GM18498 (cell line): ENCODE data around the gene PDZRN3.

Experiments
- ATAC-seq: cut with Tn5 transposase; IDR thresholded peaks from one replicate; pipeline ENCODE4 v1.9.1; 2021; ENCODE audit warnings: mild to moderate bottlenecking, moderate library complexity; ENCODE audit not compliant: unreplicated experiment

PDZRN3 gene

DNA sequence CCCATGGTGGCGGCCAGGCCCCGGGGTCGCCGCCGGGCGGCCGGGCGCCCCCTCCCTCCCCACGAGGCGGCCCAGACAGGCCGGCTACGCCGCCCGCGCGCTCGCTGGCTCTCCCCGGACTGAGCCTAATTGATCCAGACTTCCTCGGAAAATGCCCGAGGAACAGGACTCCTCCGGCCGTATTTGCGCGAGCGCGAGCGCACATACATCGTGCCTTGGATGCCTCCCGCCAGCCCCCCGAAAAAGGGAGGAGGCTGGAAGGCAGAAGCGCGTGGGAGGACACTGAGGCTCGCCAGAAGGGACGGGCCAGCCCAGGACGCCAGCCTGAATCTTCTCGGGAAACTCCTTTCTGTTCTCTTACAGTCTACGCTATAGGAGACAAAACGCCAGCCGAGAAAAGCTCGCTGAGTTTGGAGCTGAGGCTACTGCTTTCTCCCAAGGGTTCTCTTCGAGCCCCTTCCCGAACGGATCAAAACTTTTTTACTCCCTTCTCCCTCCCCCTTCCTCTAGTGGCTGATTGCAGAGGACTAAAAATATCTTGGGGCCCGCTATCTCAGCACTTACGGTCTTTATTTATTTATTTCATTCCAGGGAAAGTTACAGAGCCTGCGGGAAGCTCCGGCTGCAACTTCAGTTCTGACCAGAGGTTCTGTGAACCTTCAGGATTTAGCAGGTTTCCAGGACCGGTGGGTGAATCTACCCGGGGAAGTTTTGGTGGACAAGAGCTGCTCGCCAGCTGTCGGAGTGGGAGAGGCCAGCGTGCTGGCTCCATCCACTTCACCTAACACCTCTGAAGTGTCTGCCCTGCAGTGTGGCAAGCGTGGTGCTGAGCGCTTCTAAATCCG is at the start of gene PDZRN3:
Gene PDZRN3, minus strand, starts transcription at position 121 of the 845 bp plus-strand sequence.
- ATAC-seq = no peak

DNA sequence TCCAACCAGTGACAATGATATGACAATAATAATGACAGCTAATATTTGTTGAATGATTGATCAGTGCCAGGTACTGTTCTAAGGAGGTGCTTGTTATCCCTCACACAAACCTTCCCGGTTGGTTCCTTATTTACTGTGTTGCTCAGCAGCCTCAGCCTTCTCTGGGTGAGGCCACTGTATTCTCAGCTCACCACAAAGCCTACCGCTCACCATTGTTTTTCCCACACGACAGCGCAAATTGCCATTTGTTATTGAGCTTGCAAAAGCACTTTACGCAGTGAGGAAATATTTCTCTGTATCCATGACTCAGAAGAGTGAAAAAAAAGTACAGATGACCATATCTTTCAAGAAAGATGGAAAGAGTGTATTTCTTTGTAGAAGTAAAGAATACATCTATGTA is 49.5 kb upstream of the PDZRN3 start:
- ATAC-seq = no peak

DNA sequence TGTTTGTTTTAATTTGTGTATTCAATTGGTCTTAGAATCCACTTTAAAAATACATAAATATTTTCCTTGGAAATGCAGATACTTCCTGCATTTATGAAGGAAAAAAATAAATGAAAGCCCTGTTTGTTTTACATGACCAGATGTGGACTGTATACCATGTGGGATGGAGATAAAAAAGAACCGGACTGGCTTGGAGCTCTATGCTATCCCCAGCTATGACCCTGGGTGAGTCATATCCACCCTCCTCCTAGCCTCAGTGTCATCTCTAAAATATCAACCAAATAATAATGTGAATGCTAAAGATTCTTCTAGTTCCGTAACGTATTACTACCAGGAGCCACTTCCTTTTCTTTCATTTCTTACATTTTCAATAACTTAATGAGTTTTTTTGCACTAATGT is 44.5 kb upstream of the PDZRN3 start:
- ATAC-seq = no peak

DNA sequence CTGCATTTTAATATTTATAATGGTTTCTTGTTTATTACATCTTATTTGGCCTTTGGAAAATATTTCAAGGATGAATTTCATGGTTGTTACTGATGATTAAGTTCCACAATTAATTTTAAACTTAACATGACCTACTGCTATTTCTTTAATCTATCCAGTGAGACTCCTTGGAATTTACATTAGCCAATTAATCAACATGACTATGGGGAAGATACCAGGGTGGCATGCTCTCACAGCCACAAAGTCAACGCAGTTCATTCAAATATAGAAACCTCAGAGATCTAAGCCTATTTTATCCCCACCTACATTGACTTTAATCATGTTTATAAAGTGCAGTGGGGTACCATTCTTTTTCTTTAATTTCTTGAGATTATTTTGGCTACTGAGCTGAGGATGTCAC is 43.6 kb upstream of the PDZRN3 start:
- no peak for ATAC-seq

DNA sequence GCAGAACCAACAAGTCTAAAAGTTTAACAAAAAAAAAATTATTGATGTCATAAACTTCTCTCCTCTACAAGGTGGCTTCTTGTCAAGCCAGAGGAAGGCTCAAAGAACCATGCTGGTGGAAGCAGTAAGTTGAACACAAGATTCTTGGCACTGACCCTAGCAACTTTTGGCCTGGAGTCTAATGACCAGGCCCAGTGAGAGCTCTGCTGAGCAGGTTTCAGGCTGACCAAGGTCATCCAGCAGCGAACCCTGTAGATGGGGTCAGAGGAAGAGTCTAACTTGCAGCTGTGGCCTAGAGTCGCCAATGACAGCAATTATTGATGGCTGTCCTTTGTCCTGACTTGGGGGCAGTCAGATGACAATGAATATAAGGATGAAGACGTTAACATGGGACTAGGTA is 43.1 kb upstream of the PDZRN3 start:
- no peak for ATAC-seq

DNA sequence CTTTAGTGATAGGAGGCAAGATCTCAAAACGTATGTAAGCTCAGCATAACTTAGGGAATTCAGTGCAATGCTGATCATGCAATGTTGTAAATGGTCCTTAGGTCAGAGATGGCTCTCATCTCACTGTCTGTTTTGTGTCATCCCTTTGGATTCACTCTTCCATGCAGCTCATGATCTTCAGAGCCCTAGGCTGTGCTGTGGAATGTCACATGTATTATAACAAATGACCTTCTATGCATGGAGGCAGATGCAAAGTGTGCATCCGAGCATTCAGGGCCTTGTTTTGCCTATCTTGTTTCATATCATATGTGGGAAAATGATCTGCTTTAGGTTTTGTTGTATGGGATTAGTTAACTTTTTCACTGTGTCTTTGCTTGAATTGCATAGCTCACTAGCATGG is 40.5 kb upstream of the PDZRN3 start:
- ATAC-seq = no peak

DNA sequence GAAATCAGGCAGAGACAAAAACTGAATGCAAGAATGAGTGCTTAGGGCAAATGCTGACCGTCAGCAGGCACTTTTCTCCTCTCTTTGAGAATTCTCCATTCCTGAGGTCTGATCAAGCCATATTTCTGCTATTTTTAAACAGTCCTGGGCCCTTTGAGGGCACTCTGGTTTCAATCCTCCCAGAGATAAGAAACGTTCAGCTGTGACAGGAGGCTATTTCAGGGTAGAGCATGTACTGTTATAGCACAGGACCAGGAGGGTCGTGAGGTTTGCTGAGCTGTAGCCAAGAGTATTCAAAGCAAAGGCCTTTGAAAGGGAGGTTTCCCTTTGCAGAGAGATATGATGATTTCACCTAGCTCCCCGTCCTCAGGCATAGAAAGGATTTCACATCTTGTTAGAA is 39.6 kb upstream of the PDZRN3 start:
- ATAC-seq = no peak

DNA sequence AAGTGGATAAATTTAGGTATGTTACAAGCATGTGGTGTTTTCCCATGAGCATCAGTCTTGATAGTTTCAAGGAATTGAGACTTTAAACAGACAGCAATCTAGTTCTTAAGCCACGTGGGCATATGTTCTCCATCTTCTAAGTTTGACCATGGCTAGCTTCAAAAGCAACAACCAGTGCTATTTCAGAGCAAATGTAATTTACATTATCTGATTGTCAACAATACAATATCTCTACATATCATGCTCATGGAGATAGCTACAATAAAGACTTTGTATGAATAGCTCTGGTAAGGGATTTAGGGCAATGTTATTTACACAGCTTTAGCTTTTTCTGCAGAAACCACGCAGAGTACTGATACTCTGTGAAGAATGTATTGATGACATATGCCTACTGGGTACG is 38.8 kb upstream of the PDZRN3 start:
- no peak for ATAC-seq

DNA sequence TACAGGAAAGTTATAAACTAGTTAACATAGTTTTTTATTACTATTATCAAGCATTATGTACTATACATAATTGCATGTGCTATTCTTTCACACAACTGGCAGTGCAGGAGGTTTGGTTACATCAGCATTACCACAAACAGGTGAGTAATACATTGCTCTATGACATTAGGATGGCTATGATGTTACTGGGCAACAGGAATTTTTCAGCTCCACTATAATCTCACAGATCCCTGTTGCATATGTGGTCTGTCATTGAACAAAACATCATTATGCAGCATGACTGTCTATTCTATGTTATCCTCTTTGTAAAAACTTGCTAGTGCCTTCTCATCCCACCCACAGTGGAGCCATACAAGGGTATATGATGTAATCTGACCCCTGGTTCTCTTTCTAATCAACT is 36.5 kb upstream of the PDZRN3 start:
- ATAC-seq = no peak

DNA sequence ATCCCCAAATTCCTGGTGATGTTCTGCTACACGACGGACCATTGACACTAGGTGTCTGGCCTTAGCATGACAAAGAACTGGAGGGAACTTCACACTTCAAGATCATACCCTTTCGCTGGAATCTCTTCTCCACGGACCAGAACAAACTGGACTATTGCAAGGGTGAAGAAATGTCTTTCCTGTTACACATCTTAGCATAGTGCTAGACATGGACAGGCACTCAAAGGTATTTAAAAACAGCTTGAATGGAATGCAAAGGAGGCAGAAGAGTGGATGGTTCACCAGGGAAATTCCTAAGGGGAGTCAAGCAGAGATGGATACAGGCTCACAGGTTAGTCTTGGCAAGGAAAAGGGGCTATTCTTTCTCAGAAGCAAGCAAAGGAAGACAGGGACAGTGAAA is 33.5 kb upstream of the PDZRN3 start:
- ATAC-seq = no peak

DNA sequence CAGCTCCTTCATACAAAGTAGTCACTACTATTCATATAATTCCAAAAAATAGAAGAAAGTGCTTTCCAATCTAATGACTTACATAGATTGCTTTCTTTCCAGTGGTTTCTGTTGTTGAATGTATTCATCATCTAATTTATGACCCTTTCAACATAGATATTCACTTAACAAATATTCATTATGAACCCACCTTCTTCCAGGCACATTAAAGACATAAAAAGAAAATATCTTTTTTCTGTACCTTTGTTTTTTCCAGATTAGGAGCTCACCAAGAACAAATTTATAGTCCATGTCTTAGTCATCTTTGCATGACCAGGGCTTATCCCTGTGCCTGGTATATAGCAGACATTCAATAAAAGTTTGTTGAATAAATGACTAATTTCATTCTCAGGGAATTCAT is 32.4 kb upstream of the PDZRN3 start:
- ATAC-seq = no peak

DNA sequence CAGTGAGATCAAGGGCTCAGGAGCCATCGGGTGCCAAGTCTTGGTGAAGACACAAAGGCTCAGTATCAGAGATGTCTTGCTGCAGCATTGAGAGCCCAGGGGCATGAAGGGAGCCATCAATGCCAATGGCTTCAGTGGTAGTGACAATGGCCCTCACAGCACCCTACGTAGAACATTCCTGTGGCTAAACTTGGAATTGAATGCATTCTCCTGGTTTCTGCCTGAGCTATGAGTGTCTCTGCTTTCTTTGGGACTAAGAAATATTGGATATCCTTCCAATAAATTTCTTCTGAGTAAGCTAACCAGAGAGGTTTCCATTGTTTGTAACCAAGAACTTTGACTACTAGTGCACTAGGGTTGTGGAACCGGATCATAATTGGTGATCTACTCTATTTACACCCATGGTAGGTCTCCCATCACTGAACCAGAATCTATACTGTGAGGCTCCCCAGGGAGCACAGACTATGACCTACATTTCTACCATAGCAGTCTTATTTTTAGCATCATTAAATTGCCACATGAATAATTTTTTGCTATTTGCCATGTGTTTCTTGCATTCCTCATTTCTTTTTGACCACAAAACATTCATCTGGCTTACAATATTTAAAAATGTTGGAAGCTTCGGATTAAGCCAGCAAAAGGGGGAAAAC is 31.6 kb upstream of the PDZRN3 start:
- ATAC-seq = no peak

DNA sequence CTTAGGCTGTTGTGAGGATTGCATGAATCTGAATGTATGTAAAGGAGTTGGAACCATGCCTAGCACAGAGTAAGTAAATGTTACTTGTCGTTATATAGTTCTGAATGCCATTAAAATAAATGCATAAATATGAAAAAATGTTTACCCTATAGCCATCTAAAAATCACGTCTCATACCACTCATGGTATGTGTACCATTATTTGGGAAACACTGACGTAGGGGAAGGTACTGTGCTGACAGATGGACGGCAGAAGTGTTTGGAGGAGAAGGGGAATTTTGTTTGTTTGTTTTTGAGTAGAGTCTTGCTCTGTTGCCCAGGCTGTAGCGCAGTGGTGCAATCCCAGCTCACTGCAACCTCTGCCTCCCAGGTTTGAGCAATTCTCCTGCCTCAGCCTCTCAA is 30.5 kb upstream of the PDZRN3 start:
- no peak for ATAC-seq

DNA sequence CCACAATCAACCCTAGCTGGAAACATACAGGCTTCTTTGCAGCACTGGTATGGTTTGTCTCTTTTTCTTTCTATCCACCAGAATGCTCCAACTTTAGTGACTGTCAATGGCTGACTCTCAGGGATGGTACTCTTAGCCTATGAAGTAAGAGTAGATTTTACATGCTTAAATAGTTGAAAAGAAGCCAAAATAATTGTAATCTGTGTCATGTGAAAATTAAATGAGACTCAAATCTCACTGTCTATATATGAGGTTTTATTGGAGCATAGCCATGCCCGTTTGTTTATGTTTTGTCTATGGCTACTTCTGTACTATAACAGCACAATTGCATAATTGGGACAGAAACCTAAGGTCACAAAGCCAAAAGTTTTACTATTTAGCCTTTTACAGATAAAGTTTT is 29.1 kb upstream of the PDZRN3 start:
- no peak for ATAC-seq

DNA sequence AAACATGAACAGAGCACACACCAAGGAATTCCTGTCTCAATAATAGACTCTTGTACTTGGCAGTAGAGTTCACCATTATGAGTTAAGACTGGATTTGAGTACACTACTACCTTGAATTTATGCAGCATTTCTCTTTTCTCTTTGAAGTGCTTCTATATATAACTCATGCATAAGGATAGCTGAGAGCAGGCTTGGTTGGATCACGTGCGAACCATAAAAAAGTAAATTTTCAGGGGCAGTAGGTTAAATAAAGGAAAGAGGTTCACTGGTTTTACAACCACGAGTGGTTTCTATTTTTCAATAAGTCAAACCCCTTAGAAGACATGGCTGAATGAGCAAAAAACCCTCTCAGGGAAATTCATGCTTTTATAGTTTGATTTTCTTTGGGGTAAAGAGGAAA is 28.6 kb upstream of the PDZRN3 start:
- no peak for ATAC-seq

DNA sequence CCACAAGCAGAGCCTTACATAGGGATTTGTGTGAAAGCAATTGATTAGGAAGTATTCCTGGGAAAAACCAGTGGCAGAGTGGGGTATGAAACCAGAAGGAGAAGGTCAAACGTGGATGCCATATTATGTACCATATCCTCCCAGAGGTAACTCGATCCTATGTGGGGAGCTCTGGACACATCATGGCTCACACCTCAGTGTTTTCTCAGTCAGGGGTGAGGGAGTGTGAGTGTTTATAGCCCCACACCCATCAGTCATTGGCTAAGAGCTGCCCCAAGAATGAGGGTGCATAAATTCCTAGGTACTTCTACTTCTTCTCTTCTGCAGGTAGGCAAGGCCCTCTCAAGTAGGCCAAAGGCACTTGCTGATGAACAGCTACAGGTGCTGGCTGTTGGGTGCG is 28.2 kb upstream of the PDZRN3 start:
- no peak for ATAC-seq

DNA sequence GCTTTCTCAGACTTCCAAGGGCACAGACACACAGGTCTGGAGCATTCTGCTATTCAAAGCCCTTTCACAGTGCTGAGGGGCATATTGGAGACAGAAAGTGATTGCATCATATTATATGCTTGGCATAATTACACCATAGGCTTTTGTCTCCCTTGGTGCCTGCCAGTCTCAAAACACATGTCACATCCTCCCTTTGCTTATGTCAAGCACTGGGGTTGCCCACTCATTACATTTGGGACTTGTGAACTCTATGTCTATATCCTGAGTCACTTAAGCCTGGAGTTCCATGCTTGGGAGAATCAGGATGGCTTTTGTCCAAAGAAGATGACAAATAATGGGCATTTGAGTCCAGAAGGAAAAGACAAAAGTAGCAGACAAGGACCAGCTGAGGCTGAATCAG is 12.3 kb upstream of the PDZRN3 start:
- no peak for ATAC-seq

DNA sequence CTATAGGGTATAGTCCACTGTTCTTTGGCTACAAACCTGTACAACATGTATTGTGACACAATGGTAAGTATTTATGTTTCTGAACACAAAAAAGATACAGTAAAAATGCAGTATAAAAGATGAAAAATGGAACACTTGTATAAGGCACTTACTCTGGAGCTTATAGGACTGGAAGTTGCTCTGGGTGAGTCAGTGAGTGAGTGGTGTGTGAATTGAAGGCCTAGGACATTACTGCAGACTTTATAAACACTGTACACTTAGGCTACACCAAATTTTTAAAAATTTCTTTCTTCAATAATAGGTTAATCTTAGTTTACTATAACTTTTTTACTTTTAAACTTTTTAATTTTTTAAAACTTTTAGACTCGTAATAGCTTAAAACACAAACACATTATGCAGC is 10.5 kb upstream of the PDZRN3 start:
- ATAC-seq = no peak

DNA sequence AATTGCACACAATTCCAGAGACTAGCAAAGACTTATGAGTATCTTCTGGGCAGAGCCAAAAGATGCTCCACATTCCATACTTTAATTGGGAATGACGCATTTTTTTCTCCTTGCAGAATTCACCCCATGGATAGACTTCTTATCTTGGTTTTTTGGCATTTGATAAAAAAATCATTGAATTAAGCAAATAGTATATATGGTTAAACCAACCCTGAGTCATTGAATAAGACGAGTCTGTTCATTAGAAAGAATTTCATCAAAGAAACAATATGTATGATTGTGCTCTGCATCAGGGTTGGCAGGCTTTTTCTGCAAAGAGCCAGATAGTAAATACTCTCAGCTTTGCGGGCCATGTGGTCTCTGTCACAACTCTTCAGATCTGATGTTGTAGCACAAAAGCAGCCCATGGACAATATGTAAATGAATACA is 9.2 kb upstream of the PDZRN3 start:
- ATAC-seq = no peak

DNA sequence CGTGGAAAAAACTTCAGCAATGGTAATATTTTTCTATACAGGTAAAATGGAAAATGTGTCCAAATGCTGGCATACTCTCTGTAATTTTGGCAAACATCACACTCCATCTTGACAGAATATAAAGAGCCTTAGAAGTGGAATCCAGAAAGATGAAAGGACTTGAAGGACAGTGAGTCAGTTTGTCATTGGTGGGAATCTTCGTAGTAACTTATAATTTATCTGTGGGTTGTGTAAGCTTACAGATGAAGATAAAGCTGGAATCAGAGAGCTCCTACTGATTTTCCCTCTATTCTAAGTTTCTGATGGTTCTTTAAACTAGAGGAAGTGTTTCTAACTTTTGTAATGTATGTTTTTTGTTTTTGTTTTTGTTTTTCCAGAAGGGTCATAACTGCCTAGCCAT is 8.7 kb upstream of the PDZRN3 start:
- no peak for ATAC-seq

DNA sequence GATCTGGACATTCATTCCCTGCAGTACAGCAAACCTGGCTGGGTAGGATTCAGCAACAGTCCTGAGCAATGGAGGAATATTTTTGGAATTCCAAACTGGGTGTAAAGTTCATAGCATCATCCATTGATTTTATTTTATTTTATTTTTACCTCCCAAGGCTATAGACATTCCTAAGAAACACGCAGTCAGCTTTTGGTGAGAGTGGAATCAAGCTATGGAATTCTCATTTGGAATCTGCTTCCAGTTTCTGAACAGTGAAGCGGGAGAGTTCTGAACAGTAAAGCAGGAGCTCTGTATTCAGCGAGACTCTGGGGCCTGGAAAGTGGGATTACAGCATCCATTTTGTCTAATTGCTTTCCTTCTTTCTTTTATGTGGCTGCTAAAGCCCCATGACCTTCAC is 1.4 kb upstream of the PDZRN3 start:
- no peak for ATAC-seq

DNA sequence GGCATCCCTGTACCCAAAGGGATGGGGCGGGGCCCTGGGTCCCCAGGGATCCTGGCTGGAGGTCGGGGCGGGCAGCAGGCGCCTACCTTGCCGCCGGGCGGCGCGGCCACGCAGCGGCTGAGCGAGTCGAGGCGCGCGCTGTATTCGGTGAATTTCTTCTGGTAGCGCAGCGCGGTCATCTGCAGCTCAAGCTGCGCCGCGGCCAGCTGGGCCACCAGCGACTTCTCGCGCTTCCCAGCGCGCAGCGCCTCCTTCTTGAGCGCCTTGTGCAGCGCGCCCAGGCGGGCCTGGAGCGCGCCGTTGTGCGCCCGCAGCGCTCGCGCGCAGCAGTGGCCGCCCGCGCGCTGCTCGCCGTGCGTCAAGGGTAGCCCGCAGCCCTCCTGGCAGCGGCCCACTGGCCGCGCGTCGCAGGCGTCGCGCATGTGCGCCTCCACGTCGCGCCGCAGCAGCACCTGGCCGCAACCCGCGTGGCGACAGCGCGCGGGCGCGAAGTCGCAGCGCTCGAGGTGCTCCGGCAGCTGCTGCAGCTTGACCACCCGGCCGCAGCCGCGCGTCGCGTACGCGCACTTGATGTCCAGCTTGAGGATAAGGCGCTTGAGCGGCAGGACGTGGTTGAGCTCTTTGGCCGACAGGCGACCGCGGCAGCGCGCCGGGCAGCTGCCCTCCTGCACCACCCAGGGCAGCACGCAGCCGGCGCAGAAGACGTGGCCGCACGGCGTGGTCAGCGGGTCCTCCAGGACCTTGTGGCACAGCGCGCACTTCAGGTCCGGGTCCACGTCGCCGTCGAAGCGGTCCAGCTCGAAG is 522 bp downstream of the PDZRN3 start:
- no peak for ATAC-seq
